ENCODE data around the gene GLT8D1.

GLT8D1 gene

DNA sequence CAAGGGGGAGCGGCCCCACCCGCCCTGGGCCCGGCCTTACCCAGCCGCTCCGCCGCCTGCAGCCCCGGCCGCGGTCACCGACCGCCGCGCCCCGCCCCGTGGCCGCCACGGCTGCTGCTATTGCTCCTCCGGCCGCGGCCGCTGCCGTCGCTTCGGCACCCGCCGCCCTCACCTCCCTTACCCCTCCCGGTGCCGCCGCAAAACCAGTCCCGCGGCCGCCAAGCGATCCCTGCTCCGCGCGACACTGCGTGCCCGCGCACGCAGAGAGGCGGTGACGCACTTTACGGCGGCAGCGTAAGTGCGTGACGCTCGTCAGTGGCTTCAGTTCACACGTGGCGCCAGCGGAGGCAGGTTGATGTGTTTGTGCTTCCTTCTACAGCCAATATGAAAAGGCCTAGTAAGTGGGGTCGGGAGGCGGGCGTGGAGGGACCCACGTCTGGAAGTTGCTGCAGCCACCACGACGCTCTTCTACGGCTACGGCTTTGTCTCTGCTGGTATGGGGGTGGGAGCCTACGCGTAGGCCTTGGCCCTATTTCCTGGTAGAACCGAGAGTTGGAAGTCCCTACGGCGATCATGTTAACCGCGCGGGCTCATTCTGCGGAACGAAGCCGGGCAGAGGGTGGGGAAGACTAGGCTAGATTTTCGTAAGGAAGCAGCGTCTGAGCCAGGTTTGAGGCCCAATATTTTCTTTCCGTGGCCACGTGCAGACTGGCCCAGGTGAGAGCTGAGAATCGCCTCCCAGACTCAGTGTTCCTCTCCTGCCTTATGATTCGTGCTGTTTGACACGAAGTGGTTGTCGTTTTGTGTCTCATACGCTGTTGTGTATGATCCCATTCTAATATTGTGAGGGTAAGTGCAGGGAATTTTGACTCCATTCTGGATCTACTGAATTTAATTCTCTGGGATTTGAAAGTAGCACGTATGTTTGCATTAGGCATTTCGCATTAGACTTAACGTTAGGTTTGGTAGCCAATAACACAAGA lies 19.6 kb downstream of the GLT8D1 start, which contains the start of the genes GNL3 and PBRM1:
Gene GNL3, plus strand, starts transcription at position 324 of the 983 bp plus-strand sequence. Its CDS starts 61 bp downstream, at position 385.
Gene PBRM1, minus strand, starts transcription at position 205 of the 983 bp plus-strand sequence.
- TF ChIP-seq, protein P1, sequence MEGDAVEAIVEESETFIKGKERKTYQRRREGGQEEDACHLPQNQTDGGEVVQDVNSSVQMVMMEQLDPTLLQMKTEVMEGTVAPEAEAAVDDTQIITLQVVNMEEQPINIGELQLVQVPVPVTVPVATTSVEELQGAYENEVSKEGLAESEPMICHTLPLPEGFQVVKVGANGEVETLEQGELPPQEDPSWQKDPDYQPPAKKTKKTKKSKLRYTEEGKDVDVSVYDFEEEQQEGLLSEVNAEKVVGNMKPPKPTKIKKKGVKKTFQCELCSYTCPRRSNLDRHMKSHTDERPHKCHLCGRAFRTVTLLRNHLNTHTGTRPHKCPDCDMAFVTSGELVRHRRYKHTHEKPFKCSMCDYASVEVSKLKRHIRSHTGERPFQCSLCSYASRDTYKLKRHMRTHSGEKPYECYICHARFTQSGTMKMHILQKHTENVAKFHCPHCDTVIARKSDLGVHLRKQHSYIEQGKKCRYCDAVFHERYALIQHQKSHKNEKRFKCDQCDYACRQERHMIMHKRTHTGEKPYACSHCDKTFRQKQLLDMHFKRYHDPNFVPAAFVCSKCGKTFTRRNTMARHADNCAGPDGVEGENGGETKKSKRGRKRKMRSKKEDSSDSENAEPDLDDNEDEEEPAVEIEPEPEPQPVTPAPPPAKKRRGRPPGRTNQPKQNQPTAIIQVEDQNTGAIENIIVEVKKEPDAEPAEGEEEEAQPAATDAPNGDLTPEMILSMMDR (IDR thresholded peaks at IDR 0.05; ENCODE audit: low read depth, low read length): no peak

GRCh38 chr3:52685285-52685708 lies 20.3 kb downstream of the GLT8D1 start:
- TF ChIP-seq, protein P1 (IDR thresholded peaks at IDR 0.05; ENCODE audit: low read depth, low read length): no peak
- H3K4me3 ChIP-seq (ENCODE audit: low read depth, low read length): peak overlapping the region; percentile 100

More for the DNA sequence above, 19.6 kb downstream of the GLT8D1 start, which contains the start of the genes GNL3 and PBRM1:
- H3K4me3 ChIP-seq (ENCODE audit: low read depth, low read length): peak within 1 kb of the TSS; percentile 100

DNA sequence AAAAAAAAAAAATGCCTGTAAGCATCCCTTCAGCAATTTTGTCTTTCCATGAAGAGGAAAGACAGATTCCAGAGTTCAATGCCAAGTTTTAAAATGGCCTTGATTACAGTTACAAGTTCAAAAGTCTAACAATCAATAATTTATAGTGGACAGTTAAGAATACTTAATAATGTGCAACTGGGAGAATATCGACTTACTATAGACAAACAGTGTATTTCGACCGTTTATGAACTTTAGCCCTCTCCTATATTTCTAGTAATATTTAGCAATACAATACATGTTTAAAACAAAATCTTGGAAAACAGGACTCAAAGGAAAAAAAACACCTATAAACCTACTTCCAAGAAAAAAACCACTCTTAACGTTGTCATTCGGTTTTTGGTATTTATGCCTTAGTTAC lies 21.4 kb downstream of the GLT8D1 start:
- H3K4me3 ChIP-seq (ENCODE audit: low read depth, low read length): peak overlapping the region; percentile 100

DNA sequence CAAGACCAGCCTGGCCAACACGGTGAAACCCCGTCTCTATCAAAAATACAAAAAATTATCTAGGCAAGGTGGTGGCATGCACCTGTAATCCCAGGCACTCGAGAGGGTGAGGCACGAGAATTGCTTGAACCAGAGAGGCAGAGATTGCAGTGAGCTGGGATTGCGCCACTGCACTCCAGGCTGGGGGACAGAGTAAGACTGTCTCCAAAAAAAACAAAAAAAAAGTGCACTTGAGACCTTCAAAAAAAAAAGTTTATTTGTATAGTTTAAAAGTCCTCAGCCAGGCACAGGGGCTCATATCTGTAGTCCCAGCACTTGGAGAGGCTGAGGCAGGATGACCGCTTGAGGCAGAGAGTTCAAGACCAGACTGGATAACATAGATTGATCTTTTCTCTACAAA lies 22.0 kb downstream of the GLT8D1 start:
- TF ChIP-seq, protein P1 (IDR thresholded peaks at IDR 0.05; ENCODE audit: low read depth, low read length): no peak
- H3K4me3 ChIP-seq (ENCODE audit: low read depth, low read length): no peak overlapping the region; the same call in 1 of the 2 replicates

More for the DNA sequence above, 21.4 kb downstream of the GLT8D1 start:
- TF ChIP-seq, protein P1 (IDR thresholded peaks at IDR 0.05; ENCODE audit: low read depth, low read length): no peak

- TF ChIP-seq, protein P1 (IDR thresholded peaks at IDR 0.05; ENCODE audit: low read depth, low read length): no peak
- no peak overlapping the region for H3K4me3 ChIP-seq (ENCODE audit: low read depth, low read length)
Measured at GRCh38 chr3:52682016-52682415, 23.6 kb downstream of the GLT8D1 start.

GRCh38 chr3:52681596-52681995 lies 24.0 kb downstream of the GLT8D1 start:
- H3K4me3 ChIP-seq (ENCODE audit: low read depth, low read length): no peak overlapping the region
- TF ChIP-seq, protein P1 (IDR thresholded peaks at IDR 0.05; ENCODE audit: low read depth, low read length): no peak

GRCh38 chr3:52679811-52680210 lies 25.8 kb downstream of the GLT8D1 start:
- TF ChIP-seq, protein P1 (IDR thresholded peaks at IDR 0.05; ENCODE audit: low read depth, low read length): no peak
- no peak overlapping the region for H3K4me3 ChIP-seq (ENCODE audit: low read depth, low read length)
